GM23338 (cell line): ENCODE measurements around the gene CHRD. TPM values are rescaled to one million over a fixed set of nuclear protein-coding genes. Genes with fewer than 3 reads are reported as not detected.

ENCODE experiments used
- ATAC-seq: fragments of 200-7000 bp; cut with Tn5 transposase; 3 replicates; pipeline ENCODE4 v1.9.1; 2020
- DNase-seq: peaks from one replicate; pipeline ENCODE4 v3.0.0-alpha.2; 2015; ENCODE audit warnings: low spot score
- H2AFZ ChIP-seq: fragments of 200-600 bp; sonication (generic); 2 replicates; pipeline ENCODE4 v1.8.0; 2016; ENCODE audit warnings: antibody characterized with exemption, mild to moderate bottlenecking, moderate library complexity
- H3F3A ChIP-seq: fragments of 200-600 bp; sonication (generic); replicated peaks from 2 replicates; pipeline ENCODE4 v1.8.0; 2017; ENCODE audit warnings: antibody characterized with exemption, mixed run types, low read depth
- H3K27ac ChIP-seq: fragments of 200-600 bp; sonication (generic); 2 replicates; pipeline ENCODE4 v1.6.1; 2016; ENCODE audit warnings: low read depth
- H3K27me3 ChIP-seq: fragments of 200-600 bp; sonication (generic); 2 replicates; pipeline ENCODE4 v1.8.0; 2016; ENCODE audit warnings: mild to moderate bottlenecking, mixed run types, moderate library complexity; ENCODE audit not compliant: insufficient read depth
- H3K36me3 ChIP-seq: fragments of 200-600 bp; sonication (generic); 2 replicates; pipeline ENCODE4 v1.8.0; 2016; ENCODE audit warnings: mild to moderate bottlenecking; ENCODE audit not compliant: insufficient read depth
- H3K4me1 ChIP-seq: fragments of 200-600 bp; sonication (generic); 2 replicates; pipeline ENCODE4 v1.8.0; 2016; ENCODE audit warnings: mild to moderate bottlenecking, moderate library complexity; ENCODE audit not compliant: insufficient read depth
- H3K4me2 ChIP-seq: fragments of 200-600 bp; sonication (generic); 2 replicates; pipeline ENCODE4 v1.7.1; 2017; ENCODE audit warnings: mixed run types
- H3K4me3 ChIP-seq: fragments of 200-600 bp; sonication (generic); 2 replicates; pipeline ENCODE4 v1.6.1; 2016; ENCODE audit warnings: mixed run types
- H3K79me2 ChIP-seq: fragments of 200-600 bp; sonication (generic); replicated peaks from 2 replicates; pipeline ENCODE4 v1.8.0; 2017; ENCODE audit warnings: mild to moderate bottlenecking; ENCODE audit not compliant: insufficient read depth
- H3K9me2 ChIP-seq: fragments of 200-600 bp; sonication (generic); 2 replicates; pipeline ENCODE4 v1.8.0; 2017; ENCODE audit not compliant: insufficient read depth
- H4K20me1 ChIP-seq: fragments of 200-600 bp; sonication (generic); replicated peaks from 2 replicates; pipeline ENCODE4 v1.8.0; 2017; ENCODE audit warnings: mild to moderate bottlenecking; ENCODE audit not compliant: insufficient read depth
- H3K27ac Mint-ChIP-seq: 2 replicates; pipeline ENCODE4 v1.8.0; 2020; ENCODE audit warnings: inconsistent platforms, mild to moderate bottlenecking, moderate library complexity, mixed read lengths
- H3K27me3 Mint-ChIP-seq: 3 replicates; pipeline ENCODE4 v1.8.0; 2022; ENCODE audit warnings: low read depth, mild to moderate bottlenecking, moderate library complexity, mixed read lengths, inconsistent platforms; ENCODE audit not compliant: insufficient read depth, poor library complexity
- H3K36me3 Mint-ChIP-seq: 3 replicates; pipeline ENCODE4 v1.8.0; 2021; ENCODE audit warnings: low read depth, mild to moderate bottlenecking, inconsistent platforms, moderate library complexity, mixed read lengths
- H3K4me1 Mint-ChIP-seq: 3 replicates; pipeline ENCODE4 v1.8.0; 2020; ENCODE audit warnings: mild to moderate bottlenecking, inconsistent platforms, mixed read lengths
- H3K4me3 Mint-ChIP-seq: 3 replicates; pipeline ENCODE4 v1.8.0; 2021; ENCODE audit warnings: moderate library complexity, mild to moderate bottlenecking, inconsistent platforms, mixed read lengths
- H3K9me3 Mint-ChIP-seq: 3 replicates; pipeline ENCODE4 v1.8.0; 2020; ENCODE audit warnings: moderate library complexity, mild to moderate bottlenecking, inconsistent platforms, mixed read lengths
- CREB1 ChIP-seq: fragments of 250-450 bp; sonication (Bioruptor Pico); IDR thresholded peaks from 2 replicates; pipeline ENCODE4 v1.5.0; 2020; ENCODE audit warnings: low read depth, mild to moderate bottlenecking, moderate library complexity
- EZH2 ChIP-seq: fragments of 200-600 bp; sonication (generic); IDR thresholded peaks from one replicate; pipeline ENCODE4 v1.8.0; 2017; ENCODE audit warnings: antibody characterized with exemption, mild to moderate bottlenecking, low read depth; ENCODE audit not compliant: unreplicated experiment
- EZH2phosphoT487 ChIP-seq: fragments of 200-600 bp; sonication (generic); IDR thresholded peaks from one replicate; pipeline ENCODE4 v1.8.1; 2018; ENCODE audit warnings: antibody characterized with exemption; ENCODE audit not compliant: unreplicated experiment
- JUNB ChIP-seq: IDR thresholded peaks from one replicate; pipeline ENCODE4 v1.6.1; 2016; ENCODE audit warnings: antibody characterized with exemption; ENCODE audit not compliant: unreplicated experiment
- NANOG ChIP-seq: IDR thresholded peaks from 2 replicates; pipeline ENCODE4 v1.6.1; 2016; ENCODE audit warnings: antibody characterized with exemption, borderline replicate concordance
- POLR2AphosphoS5 ChIP-seq: IDR thresholded peaks from 2 replicates; pipeline ENCODE4 v1.6.1; 2016; ENCODE audit warnings: antibody characterized with exemption, low read depth
- ZNF331 ChIP-seq: fragments of 250-450 bp; sonication (Bioruptor Pico); IDR thresholded peaks from 2 replicates; pipeline ENCODE4 v1.5.0; 2020; ENCODE audit warnings: low read depth, mild to moderate bottlenecking, moderate library complexity
- polyA plus RNA-seq: library from polyadenylated mRNA; unstranded; fragments of >200 nt; fragmentation: Nextera tagmentation; extraction: Ambion mirVana; gene quantifications from 2 replicates; pipeline ENCODE4 v1.2.1, GENCODE V29; 2016
- total RNA-seq: library from RNA; depleted of rRNA; stranded (reverse); fragments of >200 nt; shearing (Covaris generic); gene quantifications from 2 replicates; pipeline ENCODE4 v1.2.3, GENCODE V29; 2014
- TF ChIP-seq, protein P1 (sequence below), 2 experiments: fragments of 200-600 bp in 1 of 2; sonication (generic) in 1 of 2; conservative IDR thresholded peaks; 2 replicates each; pipeline versions ENCODE4 v1.5.1 to v1.6.1; 2016 to 2017; ENCODE audit warnings: antibody characterized with exemption in 2 of 2, low read depth in 2 of 2, mild to moderate bottlenecking in 2 of 2, moderate library complexity in 1 of 2
- TF ChIP-seq, protein P2 (sequence below): IDR thresholded peaks from one replicate; pipeline ENCODE4 v1.6.1; 2018; ENCODE audit warnings: antibody characterized with exemption; ENCODE audit not compliant: unreplicated experiment

CHRD gene
- total and polyA plus RNA-seq, 2 experiments from 2014 or later, result 0.34 to 0.66 TPM

DNA sequence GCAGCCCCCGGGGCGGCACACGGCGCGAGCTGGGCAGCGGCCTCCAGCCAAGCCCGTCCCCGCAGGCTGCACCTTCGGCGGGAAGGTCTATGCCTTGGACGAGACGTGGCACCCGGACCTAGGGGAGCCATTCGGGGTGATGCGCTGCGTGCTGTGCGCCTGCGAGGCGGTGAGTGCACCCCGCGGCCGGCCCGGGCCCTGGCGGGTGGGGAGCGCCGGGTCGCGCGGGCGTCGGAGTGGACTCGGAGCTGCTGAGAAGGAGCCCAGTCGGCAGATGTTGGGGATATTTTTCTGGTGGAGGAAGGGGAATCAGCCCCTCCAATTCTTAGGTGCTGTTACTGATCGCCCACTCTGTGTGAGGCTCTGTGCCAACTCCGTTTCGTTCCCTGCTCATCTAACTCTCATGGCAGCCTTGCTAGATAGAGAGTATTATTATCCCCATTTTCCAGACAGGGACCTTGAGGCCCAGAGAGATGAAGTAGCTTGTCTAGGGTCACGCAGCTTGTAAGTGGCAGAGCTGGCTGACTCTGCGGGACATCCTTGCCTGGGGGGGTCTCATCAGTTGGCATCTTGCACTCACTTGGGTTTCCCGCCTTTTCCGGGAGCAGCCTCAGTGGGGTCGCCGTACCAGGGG is 890 bp downstream of the CHRD start:
- H3K4me3 ChIP-seq, result peak overlapping the region; percentile 64
- H3K9me3 Mint-ChIP-seq, result no peaks in the 10 kb centered on the region
- 0 out of 2 replicates have a peak, but pooled peaks cover 4% of the 10 kb centered on the region for H3F3A ChIP-seq
- H3K27me3 ChIP-seq, result peaks cover 64% of the 10 kb centered on the region
- H2AFZ ChIP-seq, result peak overlapping the region; percentile 63; the same call in 1 of the 2 replicates
- H3K9me2 ChIP-seq, result no peaks in the 10 kb centered on the region
- ATAC-seq (peak; percentile 8; the same call in 2 of the 3 replicates), DNase-seq (no peak)
- no peaks in the 10 kb centered on the region for H3K36me3 ChIP-seq
- peaks cover 62% of the 10 kb centered on the region for H3K27me3 Mint-ChIP-seq
- H3K4me1 ChIP-seq, result peaks cover 31% of the 10 kb centered on the region
- no peak overlapping the region for H3K27ac Mint-ChIP-seq
- H3K27ac ChIP-seq, result no peak overlapping the region
- H3K4me1 Mint-ChIP-seq, result peaks cover 34% of the 10 kb centered on the region
- H3K36me3 Mint-ChIP-seq, result no peaks in the 10 kb centered on the region
- peak overlapping the region; percentile 76 for H3K4me3 Mint-ChIP-seq
- H3K79me2 ChIP-seq, result no peaks in the 10 kb centered on the region
- no peaks in the 10 kb centered on the region for H4K20me1 ChIP-seq
- peak overlapping the region; percentile 87 for H3K4me2 ChIP-seq
- TF ChIP-seq CREB1 (no peak), ZNF331 (CRISPR knock-in tag) (no peak), POLR2AphosphoS5 (no peak), JUNB (no peak), NANOG (no peak), EZH2 (peak; percentile 83), EZH2phosphoT487 (peak; percentile 85)
- TF ChIP-seq, protein P1, sequence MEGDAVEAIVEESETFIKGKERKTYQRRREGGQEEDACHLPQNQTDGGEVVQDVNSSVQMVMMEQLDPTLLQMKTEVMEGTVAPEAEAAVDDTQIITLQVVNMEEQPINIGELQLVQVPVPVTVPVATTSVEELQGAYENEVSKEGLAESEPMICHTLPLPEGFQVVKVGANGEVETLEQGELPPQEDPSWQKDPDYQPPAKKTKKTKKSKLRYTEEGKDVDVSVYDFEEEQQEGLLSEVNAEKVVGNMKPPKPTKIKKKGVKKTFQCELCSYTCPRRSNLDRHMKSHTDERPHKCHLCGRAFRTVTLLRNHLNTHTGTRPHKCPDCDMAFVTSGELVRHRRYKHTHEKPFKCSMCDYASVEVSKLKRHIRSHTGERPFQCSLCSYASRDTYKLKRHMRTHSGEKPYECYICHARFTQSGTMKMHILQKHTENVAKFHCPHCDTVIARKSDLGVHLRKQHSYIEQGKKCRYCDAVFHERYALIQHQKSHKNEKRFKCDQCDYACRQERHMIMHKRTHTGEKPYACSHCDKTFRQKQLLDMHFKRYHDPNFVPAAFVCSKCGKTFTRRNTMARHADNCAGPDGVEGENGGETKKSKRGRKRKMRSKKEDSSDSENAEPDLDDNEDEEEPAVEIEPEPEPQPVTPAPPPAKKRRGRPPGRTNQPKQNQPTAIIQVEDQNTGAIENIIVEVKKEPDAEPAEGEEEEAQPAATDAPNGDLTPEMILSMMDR (conservative IDR thresholded peaks at IDR 0.05; ENCODE audit: low read depth in 2 of 2), result no peak
- TF ChIP-seq, protein P2, sequence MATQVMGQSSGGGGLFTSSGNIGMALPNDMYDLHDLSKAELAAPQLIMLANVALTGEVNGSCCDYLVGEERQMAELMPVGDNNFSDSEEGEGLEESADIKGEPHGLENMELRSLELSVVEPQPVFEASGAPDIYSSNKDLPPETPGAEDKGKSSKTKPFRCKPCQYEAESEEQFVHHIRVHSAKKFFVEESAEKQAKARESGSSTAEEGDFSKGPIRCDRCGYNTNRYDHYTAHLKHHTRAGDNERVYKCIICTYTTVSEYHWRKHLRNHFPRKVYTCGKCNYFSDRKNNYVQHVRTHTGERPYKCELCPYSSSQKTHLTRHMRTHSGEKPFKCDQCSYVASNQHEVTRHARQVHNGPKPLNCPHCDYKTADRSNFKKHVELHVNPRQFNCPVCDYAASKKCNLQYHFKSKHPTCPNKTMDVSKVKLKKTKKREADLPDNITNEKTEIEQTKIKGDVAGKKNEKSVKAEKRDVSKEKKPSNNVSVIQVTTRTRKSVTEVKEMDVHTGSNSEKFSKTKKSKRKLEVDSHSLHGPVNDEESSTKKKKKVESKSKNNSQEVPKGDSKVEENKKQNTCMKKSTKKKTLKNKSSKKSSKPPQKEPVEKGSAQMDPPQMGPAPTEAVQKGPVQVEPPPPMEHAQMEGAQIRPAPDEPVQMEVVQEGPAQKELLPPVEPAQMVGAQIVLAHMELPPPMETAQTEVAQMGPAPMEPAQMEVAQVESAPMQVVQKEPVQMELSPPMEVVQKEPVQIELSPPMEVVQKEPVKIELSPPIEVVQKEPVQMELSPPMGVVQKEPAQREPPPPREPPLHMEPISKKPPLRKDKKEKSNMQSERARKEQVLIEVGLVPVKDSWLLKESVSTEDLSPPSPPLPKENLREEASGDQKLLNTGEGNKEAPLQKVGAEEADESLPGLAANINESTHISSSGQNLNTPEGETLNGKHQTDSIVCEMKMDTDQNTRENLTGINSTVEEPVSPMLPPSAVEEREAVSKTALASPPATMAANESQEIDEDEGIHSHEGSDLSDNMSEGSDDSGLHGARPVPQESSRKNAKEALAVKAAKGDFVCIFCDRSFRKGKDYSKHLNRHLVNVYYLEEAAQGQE, result no peak
